Measurements from ENCODE around the gene ITGAV. TPM values are rescaled to one million over a fixed set of nuclear protein-coding genes. Genes with fewer than 3 reads are reported as not detected.
A peak's percentile ranks its signal among the peaks of the same experiment; 100 is the strongest.

The ITGAV gene
- total RNA-seq, 1 donor from 2014 or later = 46.6 TPM

- no peak for ATAC-seq
- intact Hi-C loops (cut with DNase I) = no loop called here
- H3K27ac ChIP-seq = no peak overlapping the region
- H3K4me1 ChIP-seq = peaks cover 11% of the 10 kb centered on the region
- H3K4me3 ChIP-seq = no peak overlapping the region
- H3K36me3 ChIP-seq = no peaks in the 10 kb centered on the region
- no peaks in the 10 kb centered on the region for H3K27me3 ChIP-seq (ENCODE audit: low read depth)
- peaks cover 15% of the 10 kb centered on the region for H3K9me3 ChIP-seq
- DNase-seq = no peak
- TF ChIP-seq CTCF (IDR thresholded peaks at IDR 0.05) = no peak
Measured at GRCh38 chr2:186691231-186691630, 101.4 kb downstream of the ITGAV start.

GRCh38 chr2:186691900-186692299 lies 102.0 kb downstream of the ITGAV start:
- ATAC-seq (no peak), DNase-seq (no peak)
- Histone ChIP-seq H3K27ac (no peak overlapping the region), H3K27me3 (ENCODE audit: low read depth) (no peaks in the 10 kb centered on the region), H3K9me3 (peaks cover 14% of the 10 kb centered on the region), H3K4me1 (peaks cover 11% of the 10 kb centered on the region), H3K4me3 (no peak overlapping the region), H3K36me3 (no peaks in the 10 kb centered on the region)
- TF ChIP-seq CTCF (IDR thresholded peaks at IDR 0.05) = no peak
- intact Hi-C loops (cut with DNase I) = no loop called here

- Histone ChIP-seq H3K27ac (no peak overlapping the region), H3K4me3 (peak overlapping the region; percentile 72), H3K9me3 (no peaks in the 10 kb centered on the region), H3K4me1 (peaks cover 11% of the 10 kb centered on the region), H3K27me3 (ENCODE audit: low read depth) (no peaks in the 10 kb centered on the region), H3K36me3 (no peaks in the 10 kb centered on the region)
- intact Hi-C loops (cut with DNase I) = no loop called here
- no peak for ATAC-seq
- no peak for TF ChIP-seq CTCF (IDR thresholded peaks at IDR 0.05)
- no peak for DNase-seq
Measured at GRCh38 chr2:186693446-186693832, 103.6 kb downstream of the ITGAV start.

- no peak for TF ChIP-seq CTCF (IDR thresholded peaks at IDR 0.05)
- no peaks in the 10 kb centered on the region for H3K36me3 ChIP-seq
- H3K4me3 ChIP-seq = peak overlapping the region; percentile 72
- no peak overlapping the region for H3K27ac ChIP-seq
- H3K9me3 ChIP-seq = no peaks in the 10 kb centered on the region
- peaks cover 11% of the 10 kb centered on the region for H3K4me1 ChIP-seq
- DNase-seq (no peak), ATAC-seq (no peak)
- intact Hi-C loops (cut with DNase I) = no loop called here
- no peaks in the 10 kb centered on the region for H3K27me3 ChIP-seq (ENCODE audit: low read depth)
Measured at GRCh38 chr2:186695081-186695756, 105.4 kb downstream of the ITGAV start.

- Histone ChIP-seq H3K4me1 (peaks cover 11% of the 10 kb centered on the region), H3K36me3 (no peaks in the 10 kb centered on the region), H3K4me3 (no peak overlapping the region), H3K27ac (no peak overlapping the region), H3K27me3 (ENCODE audit: low read depth) (no peaks in the 10 kb centered on the region), H3K9me3 (no peaks in the 10 kb centered on the region)
- intact Hi-C loops (cut with DNase I) = no loop called here
- DNase-seq (no peak), ATAC-seq (no peak)
- TF ChIP-seq CTCF (IDR thresholded peaks at IDR 0.05) = no peak
Measured at GRCh38 chr2:186696290-186696689, 106.4 kb downstream of the ITGAV start.

All from lower lobe of right lung (tissue), 2 donors.